ENCODE results near the gene SLC34A1. TPM values are rescaled to one million over a fixed set of nuclear protein-coding genes. Genes with fewer than 3 reads are reported as not detected.
"Not testable (repeated sequence)": the region's sequence is repeated elsewhere in the genome, so short reads cannot be mapped to it uniquely, and the experiment has no call there.

SLC34A1 gene
- total RNA-seq, 1 donor from 2014 or later, result not detected

GRCh38 chr5:177409043-177409801 is 25.0 kb downstream of the SLC34A1 start, which contains the start of gene F12:
TSS of gene F12 (minus strand) at chr5:177409564. CDS start at chr5:177409527, 37 bp downstream.
- Mint-ChIP-seq H3K4me3 (no peak within 1 kb of the TSS), H3K4me1 (peaks cover 32% of the 10 kb centered on the region), H3K36me3 (ENCODE audit: low read depth) (no peaks in the 10 kb centered on the region), H3K9me3 (no peaks in the 10 kb centered on the region), H3K27me3 (no peaks in the 10 kb centered on the region), H3K27ac (no peak within 1 kb of the TSS)
- ChIA-PET POLR2A (interaction anchor here (0.7 to 1.4 kb wide), 6 partner anchors 17 to 961 kb away, joined by 3 to 14 read pairs (median 4); partner anchors contain the start of genes FAF2, GRK6 and PRR7), CTCF (interaction anchor here (0.6 to 1.1 kb wide), 2 partner anchors 18 to 40 kb away, joined by 3 to 5 read pairs; no protein-coding TSS in a partner anchor)
- ATAC-seq (ENCODE audit: low read depth) (no peak), DNase-seq (no peak)
- TF ChIP-seq CTCF (IDR thresholded peaks at IDR 0.05), result no peak
- intact Hi-C loops (cut with micrococcal nuclease), result no loop called here

- H3K9me3 Mint-ChIP-seq, result no peaks in the 10 kb centered on the region
- ChIA-PET POLR2A (no interaction called here), CTCF (interaction anchor here (0.9 kb wide), 1 partner anchor 44 kb away, joined by 3 read pairs; no protein-coding TSS in a partner anchor)
- TF ChIP-seq CTCF (IDR thresholded peaks at IDR 0.05), result no peak
- no peak overlapping the region for H3K27ac Mint-ChIP-seq
- H3K36me3 Mint-ChIP-seq (ENCODE audit: low read depth), result no peaks in the 10 kb centered on the region
- H3K27me3 Mint-ChIP-seq, result no peaks in the 10 kb centered on the region
- no peak for DNase-seq
- intact Hi-C loops (cut with micrococcal nuclease), result no loop called here
- ATAC-seq (ENCODE audit: low read depth), result no peak
- H3K4me1 Mint-ChIP-seq, result peaks cover 20% of the 10 kb centered on the region
- H3K4me3 Mint-ChIP-seq, result no peak overlapping the region
Measured at GRCh38 chr5:177410575-177410974, 26.3 kb downstream of the SLC34A1 start.

GRCh38 chr5:177412603-177413233 is 28.5 kb downstream of the SLC34A1 start:
- no peak overlapping the region for H3K27ac Mint-ChIP-seq
- DNase-seq (no peak), ATAC-seq (ENCODE audit: low read depth) (no peak)
- H3K36me3 Mint-ChIP-seq (ENCODE audit: low read depth), result no peaks in the 10 kb centered on the region
- H3K4me3 Mint-ChIP-seq, result no peak overlapping the region
- no peak for TF ChIP-seq CTCF (IDR thresholded peaks at IDR 0.05)
- intact Hi-C loops (cut with micrococcal nuclease), result no loop called here
- POLR2A ChIA-PET, result interaction anchor here (0.6 to 1.0 kb wide), 2 partner anchors 13 to 42 kb away, joined by 3 to 4 read pairs; partner anchors contain the start of gene GRK6
- no peaks in the 10 kb centered on the region for H3K9me3 Mint-ChIP-seq
- peaks cover 8% of the 10 kb centered on the region for H3K4me1 Mint-ChIP-seq
- H3K27me3 Mint-ChIP-seq, result no peaks in the 10 kb centered on the region
- CTCF ChIA-PET, result interaction anchor here (0.9 kb wide), 1 partner anchor 9 kb away, joined by 3 read pairs; no protein-coding TSS in a partner anchor

- no peaks in the 10 kb centered on the region for H3K27me3 Mint-ChIP-seq
- intact Hi-C loops (cut with micrococcal nuclease), result no loop called here
- DNase-seq, result no peak
- CTCF ChIA-PET, result interaction anchor here (1.1 kb wide), 1 partner anchor 10 kb away, joined by 3 read pairs; no protein-coding TSS in a partner anchor
- H3K4me3 Mint-ChIP-seq, result no peak overlapping the region
- no peak overlapping the region for H3K27ac Mint-ChIP-seq
- H3K9me3 Mint-ChIP-seq, result no peaks in the 10 kb centered on the region
- H3K36me3 Mint-ChIP-seq (ENCODE audit: low read depth), result no peaks in the 10 kb centered on the region
- H3K4me1 Mint-ChIP-seq, result peaks cover 8% of the 10 kb centered on the region
- POLR2A ChIA-PET, result interaction anchor here (1.1 kb wide), 1 partner anchor 12 kb away, joined by 3 read pairs; the partner anchor contains the start of gene GRK6
- no peak for TF ChIP-seq CTCF (IDR thresholded peaks at IDR 0.05)
- ATAC-seq (ENCODE audit: low read depth), result no peak
Measured at GRCh38 chr5:177414481-177414880, 30.2 kb downstream of the SLC34A1 start.

GRCh38 chr5:177417081-177417480 is 32.8 kb downstream of the SLC34A1 start:
- POLR2A ChIA-PET; H3K27ac Mint-ChIP-seq; H3K4me3 Mint-ChIP-seq; ATAC-seq (ENCODE audit: low read depth); H3K36me3 Mint-ChIP-seq (ENCODE audit: low read depth); DNase-seq; H3K4me1 Mint-ChIP-seq; intact Hi-C loops (cut with micrococcal nuclease); H3K9me3 Mint-ChIP-seq; H3K27me3 Mint-ChIP-seq: not testable (repeated sequence)
- CTCF ChIA-PET, result interaction anchor here (1.0 to 1.9 kb wide), 3 partner anchors 13 to 107 kb away, joined by 3 to 6 read pairs (median 3); no protein-coding TSS in a partner anchor
